Natural killer cell (primary cell): Measurements from ENCODE around the gene CIPC. TPM values are rescaled to one million over a fixed set of nuclear protein-coding genes. Genes with fewer than 3 reads are reported as not detected.

Experiments used
- ATAC-seq, 3 donors: fragments of 150-1000 bp in 2 of 3; fragments of 200-7000 bp in 1 of 3; cut with Tn5 transposase; 1 replicate in 1 of 3; 2 replicates in 2 of 3; pipeline ENCODE4 v1.10.0; 2021; ENCODE audit warnings: mild to moderate bottlenecking in 2 of 3, moderate library complexity in 2 of 3
- DNase-seq, 2 donors: peaks; one replicate each; pipeline versions ENCODE4 v3.0.0 to v3.0.0-alpha.2; 2013 to 2021; ENCODE audit warnings: mixed read lengths in 1 of 2
- H3K27ac ChIP-seq: one replicate; pipeline ENCODE4 v1.5.1; 2013; ENCODE audit warnings: mild to moderate bottlenecking, low read length
- H3K27me3 ChIP-seq: one replicate; pipeline ENCODE4 v1.6.1; 2013; ENCODE audit warnings: low read length; ENCODE audit not compliant: control insufficient read depth, insufficient read depth
- H3K36me3 ChIP-seq: one replicate; pipeline ENCODE4 v1.6.1; 2013; ENCODE audit warnings: low read length; ENCODE audit not compliant: control insufficient read depth, insufficient read depth
- H3K4me1 ChIP-seq: one replicate; pipeline ENCODE4 v1.6.1; 2013; ENCODE audit warnings: low read length; ENCODE audit not compliant: control insufficient read depth, insufficient read depth
- H3K4me3 ChIP-seq: one replicate; pipeline ENCODE4 v1.5.1; 2013; ENCODE audit warnings: low read length
- H3K9me3 ChIP-seq: one replicate; pipeline ENCODE4 v1.6.1; 2013; ENCODE audit warnings: low read length; ENCODE audit not compliant: control insufficient read depth, insufficient read depth
- H3K27ac Mint-ChIP-seq, 2 donors: one replicate each; pipeline ENCODE4 v1.8.0; 2022; ENCODE audit warnings: mild to moderate bottlenecking in 2 of 2, mixed read lengths in 2 of 2, moderate library complexity in 1 of 2
- H3K27me3 Mint-ChIP-seq, 2 donors: one replicate each; pipeline ENCODE4 v1.8.0; 2022; ENCODE audit warnings: low read depth in 2 of 2, mixed read lengths in 2 of 2
- H3K36me3 Mint-ChIP-seq: one replicate; pipeline ENCODE4 v1.8.0; 2022; ENCODE audit warnings: mixed read lengths
- H3K4me1 Mint-ChIP-seq, 2 donors: one replicate each; pipeline ENCODE4 v1.8.0; 2022; ENCODE audit warnings: mixed read lengths in 2 of 2
- H3K4me3 Mint-ChIP-seq: one replicate; pipeline ENCODE4 v1.8.0; 2022; ENCODE audit warnings: mild to moderate bottlenecking, moderate library complexity, mixed read lengths
- H3K9me3 Mint-ChIP-seq, 2 donors: one replicate each; pipeline ENCODE4 v1.8.0; 2022; ENCODE audit warnings: mixed read lengths in 2 of 2
- CTCF ChIP-seq: fragments of 200-600 bp; IDR thresholded peaks from one replicate; pipeline ENCODE4 v1.8.0; 2022; ENCODE audit warnings: antibody characterized with exemption
- WGBS: methylation state at CpG from one replicate; pipeline ENCODE4 v1.1.7; 2013; ENCODE audit warnings: missing lambda C conversion rate; ENCODE audit not compliant: insufficient coverage; 5-methylcytosine and 5-hydroxymethylcytosine counted together
- intact Hi-C: fragments of 100-400 bp; cut with micrococcal nuclease; formaldehyde crosslinking; loops from one replicate; pipeline ENCODE4 v1.14.2; 2022
- total RNA-seq, 4 donors: library from RNA; stranded (reverse); fragments of 120-200 nt in 1 of 4; gene quantifications; one replicate each; pipeline versions ENCODE4 v1.2.3 to v1.2.4, GENCODE V29; 2013 to 2022

The CIPC gene
- total RNA-seq, 3 donors from 2014 or later (not counting 1 experiment from before 2014, with no cell fraction given): 7.1 to 10.0 (median 9.9) TPM

GRCh38 chr14:77064521-77065178 is 33.4 kb upstream of the CIPC start:
- no peak for TF ChIP-seq CTCF
- no peak overlapping the region for H3K4me3 ChIP-seq

GRCh38 chr14:77065851-77066577 is 32.0 kb upstream of the CIPC start:
- no peak overlapping the region for H3K4me3 ChIP-seq
- WGBS: 75% methylated on average over 5 of the region's 6 CpGs
- no peak overlapping the region for H3K27ac Mint-ChIP-seq
- DNase-seq: no peak
- H3K27me3 ChIP-seq: peaks cover 2% of the 10 kb centered on the region
- no peaks in the 10 kb centered on the region for H3K36me3 Mint-ChIP-seq
- ATAC-seq: no peak
- H3K27me3 Mint-ChIP-seq: peaks cover 0 to 6% of the 10 kb centered on the region in 2 donors
- no peak overlapping the region for H3K27ac ChIP-seq
- peaks cover 0 to 14% of the 10 kb centered on the region in 2 donors for H3K4me1 Mint-ChIP-seq
- intact Hi-C loops: no loop called here
- H3K9me3 ChIP-seq: no peaks in the 10 kb centered on the region
- H3K36me3 ChIP-seq: no peaks in the 10 kb centered on the region
- H3K9me3 Mint-ChIP-seq: no peaks in the 10 kb centered on the region
- no peak for TF ChIP-seq CTCF
- H3K4me3 Mint-ChIP-seq: no peak overlapping the region
- H3K4me1 ChIP-seq: no peaks in the 10 kb centered on the region

More at GRCh38 chr14:77064521-77065178, 33.4 kb upstream of the CIPC start:
- no peaks in the 10 kb centered on the region for H3K9me3 Mint-ChIP-seq
- no peaks in the 10 kb centered on the region for H3K9me3 ChIP-seq
- no peaks in the 10 kb centered on the region for H3K36me3 ChIP-seq
- intact Hi-C loops: no loop called here
- H3K4me1 ChIP-seq: no peaks in the 10 kb centered on the region
- no peak overlapping the region for H3K4me3 Mint-ChIP-seq
- H3K27ac ChIP-seq: no peak overlapping the region
- H3K27me3 ChIP-seq: peaks cover 2% of the 10 kb centered on the region
- H3K36me3 Mint-ChIP-seq: no peaks in the 10 kb centered on the region
- WGBS: 92% methylated on average over 7 of the region's 8 CpGs
- H3K4me1 Mint-ChIP-seq: peaks cover 0 to 14% of the 10 kb centered on the region in 2 donors
- no peak overlapping the region for H3K27ac Mint-ChIP-seq
- DNase-seq (no peak), ATAC-seq (no peak)
- peaks cover 0 to 6% of the 10 kb centered on the region in 2 donors for H3K27me3 Mint-ChIP-seq

DNA sequence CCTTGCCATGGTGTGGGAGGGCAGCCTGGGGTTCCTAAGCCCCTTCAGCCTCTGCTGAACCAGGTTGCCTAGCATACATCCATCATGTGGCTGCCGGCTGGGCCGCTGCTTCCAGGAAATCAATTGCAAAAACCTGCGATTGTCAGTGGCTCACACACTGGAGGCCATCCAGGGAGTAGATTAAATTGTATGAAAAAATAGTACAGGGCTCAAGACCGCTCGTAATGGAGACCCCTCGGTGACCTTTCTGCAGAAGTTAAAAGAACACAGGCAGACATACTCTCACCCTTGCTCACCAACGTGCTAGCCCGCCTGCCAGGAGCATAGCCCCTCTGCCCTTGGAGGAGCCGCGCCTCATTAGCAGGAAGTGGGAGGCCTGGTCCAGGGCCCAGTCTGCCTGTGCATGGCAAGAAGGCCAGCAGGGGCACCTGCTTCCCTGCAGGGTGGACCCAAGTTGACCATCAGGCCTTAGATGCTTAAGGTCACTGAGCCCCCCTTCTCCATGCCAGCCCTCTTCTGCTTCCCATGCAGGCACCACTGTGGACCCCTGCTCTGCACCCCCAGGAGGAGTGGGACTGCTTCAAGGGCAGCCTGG is 31.4 kb upstream of the CIPC start:
- no peak for DNase-seq
- Histone ChIP-seq H3K4me3 (no peak overlapping the region), H3K9me3 (no peaks in the 10 kb centered on the region), H3K36me3 (no peaks in the 10 kb centered on the region), H3K27ac (no peak overlapping the region), H3K4me1 (no peaks in the 10 kb centered on the region), H3K27me3 (peaks cover 2% of the 10 kb centered on the region)
- H3K4me3 Mint-ChIP-seq: no peak overlapping the region
- H3K36me3 Mint-ChIP-seq: no peaks in the 10 kb centered on the region
- H3K27me3 Mint-ChIP-seq: peaks cover 0 to 6% of the 10 kb centered on the region in 2 donors
- no peak overlapping the region for H3K27ac Mint-ChIP-seq
- intact Hi-C loops: no loop called here
- no peak for TF ChIP-seq CTCF
- WGBS: 76% methylated on average over 10 of the region's 10 CpGs
- H3K9me3 Mint-ChIP-seq: no peaks in the 10 kb centered on the region
- peaks cover 0 to 14% of the 10 kb centered on the region in 2 donors for H3K4me1 Mint-ChIP-seq
- ATAC-seq: no peak
